GM23338 (cell line): ENCODE results near the gene CCZ1B.
"Not testable (repeated sequence)": the region's sequence is repeated elsewhere in the genome, so short reads cannot be mapped to it uniquely, and the experiment has no call there.

Experiments
- CTCF ChIP-seq, 2 experiments: fragments of 200-600 bp in 1 of 2; sonication (generic) in 1 of 2; conservative IDR thresholded peaks; 2 replicates each; pipeline versions ENCODE4 v1.5.1 to v1.6.1; 2016 to 2017; ENCODE audit warnings: antibody characterized with exemption in 2 of 2, low read depth in 2 of 2, mild to moderate bottlenecking in 2 of 2, moderate library complexity in 1 of 2
- EZH2 ChIP-seq: fragments of 200-600 bp; sonication (generic); IDR thresholded peaks from one replicate; pipeline ENCODE4 v1.8.0; 2017; ENCODE audit warnings: antibody characterized with exemption, mild to moderate bottlenecking, low read depth; ENCODE audit not compliant: unreplicated experiment
- EZH2phosphoT487 ChIP-seq: fragments of 200-600 bp; sonication (generic); IDR thresholded peaks from one replicate; pipeline ENCODE4 v1.8.1; 2018; ENCODE audit warnings: antibody characterized with exemption; ENCODE audit not compliant: unreplicated experiment
- POLR2AphosphoS5 ChIP-seq: IDR thresholded peaks from 2 replicates; pipeline ENCODE4 v1.6.1; 2016; ENCODE audit warnings: antibody characterized with exemption, low read depth
- REST ChIP-seq: IDR thresholded peaks from one replicate; pipeline ENCODE4 v1.6.1; 2018; ENCODE audit warnings: antibody characterized with exemption; ENCODE audit not compliant: unreplicated experiment
- ZNF114 ChIP-seq: fragments of 250-450 bp; sonication (Bioruptor Pico); IDR thresholded peaks from 2 replicates; pipeline ENCODE4 v1.5.0; 2020; ENCODE audit warnings: mild to moderate bottlenecking, moderate library complexity
- ZNF331 ChIP-seq: fragments of 250-450 bp; sonication (Bioruptor Pico); IDR thresholded peaks from 2 replicates; pipeline ENCODE4 v1.5.0; 2020; ENCODE audit warnings: low read depth, mild to moderate bottlenecking, moderate library complexity

- not testable (repeated sequence) for TF ChIP-seq EZH2phosphoT487; CTCF (conservative IDR thresholded peaks at IDR 0.05; ENCODE audit: low read depth in 2 of 2); EZH2; ZNF331 (CRISPR knock-in tag); ZNF114 (CRISPR knock-in tag); REST; POLR2AphosphoS5
These were observed 27.6 kb upstream of the CCZ1B start for GRCh38 chr7:6853681-6854080.
